NCI-H526 (cell line): ENCODE results near the gene COQ9.
"Not testable (repeated sequence)": the region's sequence is repeated elsewhere in the genome, so short reads cannot be mapped to it uniquely, and the experiment has no call there.

Experiments
- DNase-seq, 2 experiments: peaks; one replicate each; lab custom pipeline; 2025; lab: John Stamatoyannopoulos, UW

COQ9 gene, protein sequence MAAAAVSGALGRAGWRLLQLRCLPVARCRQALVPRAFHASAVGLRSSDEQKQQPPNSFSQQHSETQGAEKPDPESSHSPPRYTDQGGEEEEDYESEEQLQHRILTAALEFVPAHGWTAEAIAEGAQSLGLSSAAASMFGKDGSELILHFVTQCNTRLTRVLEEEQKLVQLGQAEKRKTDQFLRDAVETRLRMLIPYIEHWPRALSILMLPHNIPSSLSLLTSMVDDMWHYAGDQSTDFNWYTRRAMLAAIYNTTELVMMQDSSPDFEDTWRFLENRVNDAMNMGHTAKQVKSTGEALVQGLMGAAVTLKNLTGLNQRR

GRCh38 chr16:57447186-57447962 lies at the start of gene COQ9, which contains the start of gene CIAPIN1:
Gene COQ9 (plus strand): TSS chr16:57447479. CDS start chr16:57447506, 27 bp downstream.
Gene CIAPIN1 (minus strand): TSS chr16:57447385. CDS start chr16:57440928, 6,457 bp downstream.
- DNase-seq: peak; percentile 74 to 92

- DNase-seq: not testable (repeated sequence)
Measured at GRCh38 chr16:57397493-57397892, 49.8 kb upstream of the COQ9 start.

DNA sequence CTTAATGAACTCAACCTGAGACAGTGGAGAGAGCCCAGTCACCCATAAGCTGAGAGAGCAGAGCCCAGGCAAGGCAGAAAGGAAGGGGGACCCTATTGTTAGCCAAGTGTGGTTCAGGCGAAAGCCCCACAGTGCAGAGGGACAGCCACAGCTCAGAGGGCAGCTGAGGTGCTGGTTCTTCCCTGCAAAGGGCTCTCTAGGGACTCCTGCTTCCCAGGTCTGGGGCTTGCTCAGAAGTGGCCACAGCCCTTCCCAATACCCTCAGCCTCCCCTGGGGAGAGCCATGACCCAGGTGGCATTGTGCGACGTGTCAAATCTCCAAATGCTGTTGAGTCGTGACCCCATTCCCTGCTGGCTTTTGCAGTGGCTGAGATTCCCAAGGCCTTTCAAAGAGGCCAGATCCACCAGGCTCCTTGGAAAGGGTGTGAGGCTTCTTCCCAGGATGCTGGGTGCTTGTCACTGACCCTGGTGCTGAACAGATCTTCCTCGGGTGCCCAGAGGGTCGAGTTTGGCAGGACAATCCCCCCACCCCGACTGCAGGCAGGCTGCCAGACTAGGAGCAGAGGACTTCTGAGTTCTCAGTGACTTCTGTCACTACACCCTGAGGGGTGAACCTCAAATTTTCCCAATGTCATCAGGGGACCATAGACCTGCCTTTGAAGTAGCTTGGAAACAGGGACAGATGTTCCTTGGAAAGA lies 45.2 kb upstream of the COQ9 start:
- DNase-seq: no peak

- DNase-seq: no peak
Measured at GRCh38 chr16:57403965-57404817, 43.1 kb upstream of the COQ9 start, which contains the start of gene CCL17. Gene CCL17 (plus strand): TSS chr16:57404767. CDS start chr16:57413933, 9,166 bp downstream.

GRCh38 chr16:57405097-57405496 lies 42.2 kb upstream of the COQ9 start:
- DNase-seq: no peak

- no peak for DNase-seq
Measured at GRCh38 chr16:57406881-57407280, 40.4 kb upstream of the COQ9 start.

DNA sequence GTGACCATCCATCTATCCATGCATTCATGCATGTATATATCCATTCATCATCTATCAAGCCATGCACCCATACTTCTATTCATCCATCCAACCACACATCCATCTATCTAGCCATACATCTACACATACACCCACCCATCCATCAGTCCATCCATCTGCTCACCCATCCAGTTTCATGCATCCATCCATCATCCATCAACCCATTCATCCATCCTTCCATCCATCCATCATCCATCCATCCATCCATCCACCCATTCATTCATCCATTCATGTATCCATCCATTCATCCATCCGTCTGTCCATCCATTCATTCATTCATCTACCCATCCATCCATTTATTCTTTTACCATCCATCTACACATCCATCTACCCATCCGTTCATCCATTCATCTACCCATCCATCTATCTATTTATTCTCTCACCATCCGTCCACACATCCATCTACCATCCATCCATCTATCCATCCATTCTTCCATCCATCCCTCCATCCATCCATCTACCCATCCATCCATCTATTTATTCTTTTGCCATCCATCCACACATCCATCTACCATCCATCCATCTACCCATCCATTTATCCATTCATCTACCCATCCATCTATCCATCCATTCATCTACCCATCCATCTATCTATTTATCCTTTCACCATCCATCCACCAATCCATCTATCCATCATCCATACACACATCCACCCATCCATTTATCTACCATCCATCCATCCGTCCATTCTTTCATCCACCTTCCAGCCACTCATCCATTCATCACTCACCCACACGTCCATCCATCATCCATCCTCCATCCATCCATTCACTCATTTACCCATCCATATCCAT lies 39.5 kb upstream of the COQ9 start:
- DNase-seq: no peak

DNA sequence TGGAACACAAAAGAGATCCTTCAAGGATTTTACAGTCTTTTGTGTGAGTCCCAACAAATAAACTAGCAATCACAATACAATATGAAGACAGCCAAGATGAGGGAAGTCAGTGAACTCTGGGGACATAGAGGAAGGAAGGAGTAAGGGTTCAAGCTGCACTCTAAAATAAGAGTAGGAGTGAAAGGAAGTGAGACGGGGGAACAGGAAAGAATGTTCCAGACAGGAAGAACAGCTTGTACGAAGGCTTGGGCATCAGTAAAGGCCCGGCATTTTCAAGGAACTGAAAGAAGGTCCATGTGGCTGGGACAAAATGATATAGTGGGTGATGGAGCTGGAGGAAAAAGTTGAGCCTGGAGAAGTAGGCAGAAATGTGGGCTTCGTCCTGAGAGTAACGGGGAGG lies 38.2 kb upstream of the COQ9 start:
- DNase-seq: no peak

GRCh38 chr16:57409870-57410587 lies 37.2 kb upstream of the COQ9 start:
- DNase-seq: no peak

DNA sequence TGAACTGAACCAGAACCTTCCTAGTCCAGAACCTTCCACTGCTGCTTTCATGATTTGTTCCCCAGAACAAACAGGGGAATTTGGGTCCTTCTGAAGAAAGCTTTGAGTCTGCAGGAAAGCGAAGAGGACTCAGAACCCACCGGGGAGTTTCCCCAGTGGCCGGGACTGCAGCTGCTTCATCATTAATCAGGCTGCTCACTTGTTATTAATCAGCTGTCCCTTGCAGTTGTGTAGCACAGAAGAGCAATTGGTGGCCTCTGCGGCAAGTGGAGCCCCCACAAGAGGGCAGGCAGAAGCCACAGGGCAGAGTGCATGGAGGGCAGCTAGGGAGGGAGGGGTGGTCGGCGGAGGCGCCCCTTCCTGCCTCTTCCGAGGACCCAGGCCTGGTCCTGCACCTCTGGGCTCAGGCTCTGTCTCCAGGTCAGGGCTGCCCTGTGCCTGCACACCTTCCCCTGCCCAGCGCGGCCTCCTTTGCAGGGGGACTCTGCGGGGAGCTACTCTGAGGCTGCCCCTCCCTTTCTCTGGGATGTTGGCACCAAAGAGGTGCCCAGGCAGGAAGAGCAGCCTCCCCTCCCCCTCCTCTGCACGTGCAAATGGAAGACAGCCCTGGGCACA lies 35.8 kb upstream of the COQ9 start:
- no peak for DNase-seq

DNA sequence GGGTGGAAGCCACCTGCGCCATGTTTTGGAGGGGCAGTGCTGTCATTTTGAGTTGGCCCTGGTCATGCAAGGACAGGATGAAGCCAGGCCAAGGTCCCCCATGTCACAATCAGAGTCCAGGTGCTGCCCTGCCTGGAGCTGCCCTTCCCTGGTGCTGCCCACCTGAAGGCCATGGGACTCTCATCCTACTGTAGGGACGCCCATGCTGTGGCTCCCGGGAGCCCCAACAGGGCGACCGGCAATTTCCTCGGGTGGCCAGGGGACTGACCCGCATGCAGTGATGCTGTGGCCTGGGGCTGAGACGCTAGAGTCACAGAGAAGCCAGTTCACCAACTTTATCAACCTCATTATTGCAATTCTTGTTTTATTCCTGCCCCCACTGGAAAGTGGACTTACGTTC lies 34.7 kb upstream of the COQ9 start:
- DNase-seq: no peak

DNA sequence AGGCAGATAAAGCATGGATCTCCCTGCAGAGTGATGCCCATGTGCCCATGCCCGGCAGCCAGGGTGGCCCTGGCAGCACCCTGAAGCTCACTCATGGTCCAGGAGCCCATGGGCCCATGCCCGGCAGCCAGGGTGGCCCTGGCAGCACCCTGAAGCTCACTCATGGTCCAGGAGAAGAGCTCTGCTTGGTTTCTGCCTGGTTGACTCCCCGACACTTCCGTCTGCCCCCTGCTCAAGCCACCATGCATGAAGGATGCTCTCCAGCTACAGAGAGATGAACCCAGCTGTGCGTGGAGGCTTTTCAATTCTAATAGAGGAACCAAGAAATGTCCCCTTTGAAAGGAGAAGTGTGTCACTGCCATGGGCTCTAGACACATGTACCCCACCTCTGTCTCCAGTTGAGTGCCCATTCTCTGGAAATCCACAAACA lies 34.0 kb upstream of the COQ9 start:
- no peak for DNase-seq

GRCh38 chr16:57413733-57414132 lies 33.5 kb upstream of the COQ9 start:
- no peak for DNase-seq

DNA sequence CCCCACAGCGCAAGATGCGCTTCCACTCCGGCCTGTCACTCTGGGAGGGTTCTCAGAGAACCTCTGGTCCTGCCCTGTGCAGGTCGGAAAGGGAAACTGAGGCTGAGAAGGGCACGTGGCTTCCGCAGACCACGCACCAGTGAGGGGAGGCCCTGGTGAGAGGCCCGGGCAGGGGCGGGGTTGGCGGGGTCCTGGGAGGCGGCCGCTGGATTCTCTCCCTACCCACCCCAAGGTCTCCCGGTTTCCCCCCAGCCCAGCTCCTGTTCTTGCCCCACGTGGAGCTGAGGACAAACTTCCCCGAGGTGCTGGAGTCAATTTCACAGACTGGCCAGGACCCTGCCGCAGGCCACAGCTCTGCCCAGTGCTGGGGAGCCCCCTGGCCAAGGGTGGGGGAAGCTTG lies 31.2 kb upstream of the COQ9 start:
- DNase-seq: no peak

- DNase-seq: no peak
Measured at GRCh38 chr16:57419506-57419905, 27.8 kb upstream of the COQ9 start.

DNA sequence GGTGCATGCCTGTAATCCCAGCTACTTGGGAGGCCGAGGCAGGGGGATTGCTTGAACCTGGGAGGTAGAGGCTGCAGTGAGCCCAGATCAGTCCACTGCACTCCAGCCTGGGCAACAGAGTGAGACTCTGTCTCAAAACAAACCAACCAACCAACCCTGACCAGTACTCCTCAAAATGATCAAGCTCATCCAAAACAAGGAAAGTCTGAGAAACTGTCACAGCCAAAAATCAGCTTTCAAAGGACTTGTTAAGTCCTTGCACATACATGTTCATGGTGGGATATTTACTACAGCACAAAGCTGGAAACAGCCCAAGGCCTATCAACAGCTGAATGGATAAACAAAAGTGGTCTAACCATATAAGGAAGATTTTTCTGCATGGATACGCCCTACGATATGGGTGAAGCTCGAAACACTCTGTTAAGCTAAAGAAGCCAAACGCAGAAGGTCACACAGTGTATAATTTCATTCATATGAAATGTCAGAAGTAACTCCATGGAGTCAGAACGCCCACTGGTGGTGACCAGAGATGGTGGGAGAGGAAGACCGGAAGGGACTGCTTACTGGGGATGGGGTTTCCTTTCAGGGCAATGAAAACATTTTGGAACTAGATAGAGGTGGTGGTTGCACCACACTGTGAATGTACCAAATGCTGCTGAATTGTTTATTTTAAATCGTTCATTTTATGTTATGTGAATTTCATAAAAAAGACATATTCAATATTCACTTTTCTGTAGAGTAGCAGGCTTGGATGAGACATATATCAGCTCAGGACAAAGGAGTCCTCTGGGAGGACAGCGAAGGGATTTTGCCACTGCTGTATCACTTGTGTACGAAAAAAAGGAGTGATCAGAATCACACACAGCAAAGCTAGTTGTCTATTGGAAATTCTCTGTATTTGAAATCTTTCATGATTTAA lies 25.0 kb upstream of the COQ9 start:
- peak; percentile 37 to 73 for DNase-seq

- DNase-seq: no peak
Measured at GRCh38 chr16:57423152-57423551, 24.1 kb upstream of the COQ9 start.

DNA sequence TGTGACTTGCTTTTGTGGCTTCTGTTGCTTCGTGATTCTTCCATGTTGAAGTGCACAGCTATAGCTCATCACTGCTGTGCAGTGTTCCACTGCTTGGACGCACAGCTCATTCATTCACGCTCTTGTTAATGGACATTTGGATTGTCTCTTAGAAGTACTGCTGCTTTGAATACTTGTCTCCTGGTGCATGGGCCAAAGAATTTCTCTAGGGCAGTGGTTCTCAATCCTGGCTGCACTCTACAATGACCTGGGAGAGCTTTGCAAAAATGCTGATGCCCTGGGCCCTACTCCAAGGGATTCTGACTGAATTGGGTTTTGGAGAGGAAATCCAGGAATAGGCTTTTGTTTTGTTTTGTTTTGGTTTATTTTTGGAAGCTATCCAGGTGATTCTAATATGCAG lies 22.7 kb upstream of the COQ9 start:
- no peak for DNase-seq
